Panc1 (cell line): Measurements from ENCODE around the gene UTS2R. TPM values are rescaled to one million over a fixed set of nuclear protein-coding genes. Genes with fewer than 3 reads are reported as not detected.

Source experiments
- ATAC-seq: fragments of 200-7000 bp; cut with Tn5 transposase; 2 replicates; pipeline ENCODE4 v1.9.1; 2020; ENCODE audit warnings: mild to moderate bottlenecking, moderate library complexity
- BruUV-seq: library from RNA; stranded (reverse); fragments of 400-500 nt; replicated peaks from 2 replicates; lab custom pipeline; 2021; lab: Mats Ljungman, UMichigan
- CTCF ChIA-PET: fragments of 300-600 bp; sonication (Branson Sonifier 250); formaldehyde crosslinking; loops from one replicate; lab custom pipeline; 2022; ENCODE audit warnings: antibody characterized with exemption; lab: Charles Lee
- POLR2A ChIA-PET: fragments of 300-600 bp; sonication (Branson Sonifier 250); formaldehyde crosslinking; loops from one replicate; lab custom pipeline; 2022; ENCODE audit warnings: antibody characterized with exemption; lab: Charles Lee
- DNase-seq: peaks from one replicate; pipeline ENCODE4 v3.0.0-alpha.2; 2010; ENCODE audit warnings: low read depth, low spot score
- H3K27ac ChIP-seq: 2 replicates; pipeline ENCODE4 v1.5.1; 2011; ENCODE audit warnings: mild to moderate bottlenecking, low read length, inconsistent platforms
- H3K27me3 ChIP-seq: fragments of 200-500 bp; sonication (Bioruptor generic); 2 replicates; pipeline ENCODE4 v1.6.0; 2014; ENCODE audit warnings: low read length, inconsistent platforms; ENCODE audit not compliant: control insufficient read depth, insufficient read depth
- H3K36me3 ChIP-seq: fragments of 200-500 bp; sonication (Bioruptor generic); 2 replicates; pipeline ENCODE4 v1.5.1; 2014; ENCODE audit warnings: inconsistent platforms, mild to moderate bottlenecking, low read length, moderate library complexity; ENCODE audit not compliant: control insufficient read depth, insufficient read depth
- H3K4me1 ChIP-seq: 2 replicates; pipeline ENCODE4 v1.5.1; 2011; ENCODE audit warnings: inconsistent platforms, mild to moderate bottlenecking, low read length, moderate library complexity; ENCODE audit not compliant: control insufficient read depth, insufficient read depth
- H3K4me3 ChIP-seq, 2 experiments: 2 replicates each; pipeline ENCODE4 v1.5.1; 2011 to 2012; ENCODE audit warnings: low read depth in 2 of 2, low read length in 2 of 2, mild to moderate bottlenecking in 2 of 2, inconsistent platforms in 1 of 2, moderate library complexity in 1 of 2
- H3K9me3 ChIP-seq: fragments of 200-500 bp; sonication (Bioruptor generic); 2 replicates; pipeline ENCODE4 v1.5.1; 2014; ENCODE audit warnings: low read depth, mild to moderate bottlenecking, inconsistent platforms, low read length, moderate library complexity; ENCODE audit not compliant: control insufficient read depth, insufficient read depth
- POLR2AphosphoS5 ChIP-seq: IDR thresholded peaks from 2 replicates; pipeline ENCODE4 v1.6.1; 2012; ENCODE audit warnings: mild to moderate bottlenecking, low read depth, low read length, moderate library complexity
- SIN3A ChIP-seq: IDR thresholded peaks from 2 replicates; pipeline ENCODE4 v1.6.1; 2012; ENCODE audit warnings: low read depth, mild to moderate bottlenecking, low read length, moderate library complexity, borderline replicate concordance; ENCODE audit not compliant: insufficient read depth
- TCF7L2 ChIP-seq: IDR thresholded peaks from 2 replicates; pipeline ENCODE4 v1.6.1; 2011; ENCODE audit warnings: mild to moderate bottlenecking, low read depth, low read length, inconsistent platforms
- in situ Hi-C: cut with HindIII; loops from 2 replicates; pipeline ENCODE4 v1.10.0; 2016; ENCODE audit warnings: low sequenced_read_pairs, low pct_unique_long_range_greater_than_20kb
- intact Hi-C: fragments of 100-400 bp; cut with micrococcal nuclease; formaldehyde crosslinking; loops from one replicate; pipeline ENCODE4 v1.10.0; 2022; ENCODE audit not compliant: unreplicated experiment
- total RNA-seq: library from RNA; stranded (reverse); gene quantifications from one replicate; pipeline ENCODE4 v1.2.1, GENCODE V29; 2021; ENCODE audit not compliant: unreplicated experiment
- TF ChIP-seq, protein P1 (sequence below), 2 experiments: IDR thresholded peaks; 2 replicates each; pipeline ENCODE4 v1.6.1; 2011 to 2012; ENCODE audit warnings: low read depth in 2 of 2, control low read depth in 1 of 2, low read length in 1 of 2, mild to moderate bottlenecking in 1 of 2, moderate library complexity in 1 of 2; ENCODE audit not compliant: insufficient read depth in 1 of 2
- TF ChIP-seq, protein P2 (sequence below): fragments of 450-650 bp; IDR thresholded peaks from 2 replicates; pipeline ENCODE4 v1.5.1; 2017; ENCODE audit warnings: mild to moderate bottlenecking

The UTS2R gene
- total RNA-seq, 1 experiment from 2014 or later = 0.39 TPM

DNA sequence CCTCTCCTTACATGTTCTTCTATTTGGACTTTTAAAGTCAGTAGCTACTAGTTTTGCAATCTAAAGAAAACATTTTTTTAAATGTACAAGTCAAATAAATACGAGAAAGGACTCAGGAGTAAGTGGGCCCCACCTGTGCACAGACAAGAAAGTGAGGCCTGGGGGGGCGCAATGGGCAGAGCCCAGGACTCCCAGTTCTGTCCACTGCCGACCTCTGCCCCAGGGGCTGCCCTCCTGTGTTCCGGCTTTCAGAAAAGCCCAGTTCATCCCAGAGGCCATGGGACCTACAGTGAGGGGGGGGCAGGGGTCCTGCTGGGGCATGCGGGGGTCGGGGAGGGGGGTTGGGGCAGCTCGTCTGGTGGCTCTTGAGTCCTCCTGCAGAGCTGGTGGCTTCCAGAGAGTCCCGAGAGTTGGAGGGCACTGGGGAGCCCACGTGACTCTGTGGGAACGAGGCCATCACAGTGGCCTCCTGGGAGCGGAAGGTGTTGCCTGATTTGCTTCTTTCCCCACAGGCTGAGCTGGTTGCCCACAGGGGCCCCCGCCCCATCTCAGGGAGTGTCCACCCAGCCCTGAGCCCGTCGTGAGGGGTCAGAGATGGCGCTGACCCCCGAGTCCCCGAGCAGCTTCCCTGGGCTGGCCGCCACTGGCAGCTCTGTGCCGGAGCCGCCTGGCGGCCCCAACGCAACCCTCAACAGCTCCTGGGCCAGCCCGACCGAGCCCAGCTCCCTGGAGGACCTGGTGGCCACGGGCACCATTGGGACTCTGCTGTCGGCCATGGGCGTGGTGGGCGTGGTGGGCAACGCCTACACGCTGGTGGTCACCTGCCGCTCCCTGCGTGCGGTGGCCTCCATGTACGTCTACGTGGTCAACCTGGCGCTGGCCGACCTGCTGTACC lies 2.4 kb downstream of the UTS2R start:
- Histone ChIP-seq H3K9me3 (no peaks in the 10 kb centered on the region), H3K36me3 (no peaks in the 10 kb centered on the region), H3K27ac (no peak overlapping the region), H3K4me1 (no peaks in the 10 kb centered on the region), H3K4me3 (no peak overlapping the region), H3K27me3 (no peaks in the 10 kb centered on the region)
- no TSS peak for BruUV-seq
- TF ChIP-seq, protein P1, sequence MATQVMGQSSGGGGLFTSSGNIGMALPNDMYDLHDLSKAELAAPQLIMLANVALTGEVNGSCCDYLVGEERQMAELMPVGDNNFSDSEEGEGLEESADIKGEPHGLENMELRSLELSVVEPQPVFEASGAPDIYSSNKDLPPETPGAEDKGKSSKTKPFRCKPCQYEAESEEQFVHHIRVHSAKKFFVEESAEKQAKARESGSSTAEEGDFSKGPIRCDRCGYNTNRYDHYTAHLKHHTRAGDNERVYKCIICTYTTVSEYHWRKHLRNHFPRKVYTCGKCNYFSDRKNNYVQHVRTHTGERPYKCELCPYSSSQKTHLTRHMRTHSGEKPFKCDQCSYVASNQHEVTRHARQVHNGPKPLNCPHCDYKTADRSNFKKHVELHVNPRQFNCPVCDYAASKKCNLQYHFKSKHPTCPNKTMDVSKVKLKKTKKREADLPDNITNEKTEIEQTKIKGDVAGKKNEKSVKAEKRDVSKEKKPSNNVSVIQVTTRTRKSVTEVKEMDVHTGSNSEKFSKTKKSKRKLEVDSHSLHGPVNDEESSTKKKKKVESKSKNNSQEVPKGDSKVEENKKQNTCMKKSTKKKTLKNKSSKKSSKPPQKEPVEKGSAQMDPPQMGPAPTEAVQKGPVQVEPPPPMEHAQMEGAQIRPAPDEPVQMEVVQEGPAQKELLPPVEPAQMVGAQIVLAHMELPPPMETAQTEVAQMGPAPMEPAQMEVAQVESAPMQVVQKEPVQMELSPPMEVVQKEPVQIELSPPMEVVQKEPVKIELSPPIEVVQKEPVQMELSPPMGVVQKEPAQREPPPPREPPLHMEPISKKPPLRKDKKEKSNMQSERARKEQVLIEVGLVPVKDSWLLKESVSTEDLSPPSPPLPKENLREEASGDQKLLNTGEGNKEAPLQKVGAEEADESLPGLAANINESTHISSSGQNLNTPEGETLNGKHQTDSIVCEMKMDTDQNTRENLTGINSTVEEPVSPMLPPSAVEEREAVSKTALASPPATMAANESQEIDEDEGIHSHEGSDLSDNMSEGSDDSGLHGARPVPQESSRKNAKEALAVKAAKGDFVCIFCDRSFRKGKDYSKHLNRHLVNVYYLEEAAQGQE (IDR thresholded peaks at IDR 0.05; ENCODE audit: insufficient read depth in 1 of 2, low read depth in 2 of 2, low read length in 1 of 2) = no peak
- TF ChIP-seq POLR2AphosphoS5 (no peak), TCF7L2 (no peak), SIN3A (no peak)
- TF ChIP-seq, protein P2, sequence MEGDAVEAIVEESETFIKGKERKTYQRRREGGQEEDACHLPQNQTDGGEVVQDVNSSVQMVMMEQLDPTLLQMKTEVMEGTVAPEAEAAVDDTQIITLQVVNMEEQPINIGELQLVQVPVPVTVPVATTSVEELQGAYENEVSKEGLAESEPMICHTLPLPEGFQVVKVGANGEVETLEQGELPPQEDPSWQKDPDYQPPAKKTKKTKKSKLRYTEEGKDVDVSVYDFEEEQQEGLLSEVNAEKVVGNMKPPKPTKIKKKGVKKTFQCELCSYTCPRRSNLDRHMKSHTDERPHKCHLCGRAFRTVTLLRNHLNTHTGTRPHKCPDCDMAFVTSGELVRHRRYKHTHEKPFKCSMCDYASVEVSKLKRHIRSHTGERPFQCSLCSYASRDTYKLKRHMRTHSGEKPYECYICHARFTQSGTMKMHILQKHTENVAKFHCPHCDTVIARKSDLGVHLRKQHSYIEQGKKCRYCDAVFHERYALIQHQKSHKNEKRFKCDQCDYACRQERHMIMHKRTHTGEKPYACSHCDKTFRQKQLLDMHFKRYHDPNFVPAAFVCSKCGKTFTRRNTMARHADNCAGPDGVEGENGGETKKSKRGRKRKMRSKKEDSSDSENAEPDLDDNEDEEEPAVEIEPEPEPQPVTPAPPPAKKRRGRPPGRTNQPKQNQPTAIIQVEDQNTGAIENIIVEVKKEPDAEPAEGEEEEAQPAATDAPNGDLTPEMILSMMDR = no peak
- in situ Hi-C loops (no loop called here), intact Hi-C loops (no loop called here)
- CTCF ChIA-PET = no interaction called here
- POLR2A ChIA-PET = no interaction called here
- ATAC-seq (no peak), DNase-seq (no peak)

- Histone ChIP-seq H3K36me3 (no peaks in the 10 kb centered on the region), H3K27me3 (no peaks in the 10 kb centered on the region), H3K27ac (no peak overlapping the region), H3K9me3 (no peaks in the 10 kb centered on the region), H3K4me1 (no peaks in the 10 kb centered on the region), H3K4me3 (no peak overlapping the region)
- ATAC-seq (no peak), DNase-seq (no peak)
- intact Hi-C loops (no loop called here), in situ Hi-C loops (no loop called here)
- TF ChIP-seq, protein P1 (IDR thresholded peaks at IDR 0.05; ENCODE audit: insufficient read depth in 1 of 2, low read depth in 2 of 2, low read length in 1 of 2) = no peak
- TF ChIP-seq, protein P2 = no peak
- no TSS peak for BruUV-seq
- CTCF ChIA-PET = no interaction called here
- POLR2A ChIA-PET = no interaction called here
Observed at GRCh38 chr17:82374626-82375331, 3.2 kb downstream of the UTS2R start.
